HepG2 (cell line): ENCODE data around the gene CEP131. TPM values are rescaled to one million over a fixed set of nuclear protein-coding genes. Genes with fewer than 3 reads are reported as not detected.

Experiments
- CHD4 ChIP-seq: fragments of 200-600 bp; sonication (generic); IDR thresholded peaks from 2 replicates; pipeline ENCODE4 v1.7.0; 2017; ENCODE audit warnings: mild to moderate bottlenecking, low read length, borderline replicate concordance
- ELF1 ChIP-seq: sonication (generic); formaldehyde crosslinking; IDR thresholded peaks from 2 replicates; pipeline ENCODE4 v1.4.0; 2020; ENCODE audit warnings: missing genetic modification reagents
- GFI1 ChIP-seq: sonication (generic); formaldehyde crosslinking; IDR thresholded peaks from 2 replicates; pipeline ENCODE4 v1.5.0; 2020; ENCODE audit warnings: missing genetic modification reagents, mild to moderate bottlenecking, borderline replicate concordance
- KDM4B ChIP-seq: sonication (generic); formaldehyde crosslinking; IDR thresholded peaks from 2 replicates; pipeline ENCODE4 v1.4.0; 2020; ENCODE audit warnings: missing genetic modification reagents
- KMT2A ChIP-seq: sonication (generic); formaldehyde crosslinking; IDR thresholded peaks from 2 replicates; pipeline ENCODE4 v1.4.0; 2020; ENCODE audit warnings: missing genetic modification reagents
- TIGD3 ChIP-seq: sonication (generic); formaldehyde crosslinking; IDR thresholded peaks from 2 replicates; pipeline ENCODE4 v1.5.1; 2020; ENCODE audit warnings: mild to moderate bottlenecking, missing genetic modification reagents, borderline replicate concordance
- ZNF253 ChIP-seq: sonication (generic); formaldehyde crosslinking; IDR thresholded peaks from 2 replicates; pipeline ENCODE4 v1.8.0; 2022; ENCODE audit warnings: mild to moderate bottlenecking, missing genetic modification reagents, borderline replicate concordance
- ZNF543 ChIP-seq: sonication (generic); formaldehyde crosslinking; IDR thresholded peaks from 2 replicates; pipeline ENCODE4 v1.4.0; 2020; ENCODE audit warnings: mild to moderate bottlenecking, missing genetic modification reagents
- ZNF570 ChIP-seq: sonication (generic); formaldehyde crosslinking; IDR thresholded peaks from 2 replicates; pipeline ENCODE4 v1.4.0; 2020; ENCODE audit warnings: mild to moderate bottlenecking, missing genetic modification reagents, borderline replicate concordance
- ZNF607 ChIP-seq: sonication (generic); formaldehyde crosslinking; IDR thresholded peaks from 2 replicates; pipeline ENCODE4 v1.5.1; 2020; ENCODE audit warnings: missing genetic modification reagents, mild to moderate bottlenecking, borderline replicate concordance
- ZSCAN9 ChIP-seq: IDR thresholded peaks from 2 replicates; pipeline ENCODE4 v1.6.1; 2016; ENCODE audit warnings: borderline replicate concordance
- polyA plus RNA-seq, 8 experiments: library from polyadenylated mRNA; depleted of rRNA in 3 of 8; stranded (reverse) in 7 of 8; unstranded in 1 of 8; fragments of >200 nt; fragmentation: Illumina TruSeq in 4 of 8; extraction: Trizol in 4 of 8; gene quantifications; 2 replicates each; pipeline versions ENCODE4 v1.2.1 to v1.2.3, GENCODE V29; 2011 to 2016; ENCODE audit warnings: low read depth in 4 of 8, missing spikeins in 1 of 8, mixed read lengths in 1 of 8; ENCODE audit not compliant: insufficient read depth in 1 of 8
- total RNA-seq, 5 experiments: library from RNA; depleted of rRNA; stranded (reverse); fragments of >200 nt; fragmentation: Illumina TruSeq; extraction: Trizol; gene quantifications; 2 replicates each; pipeline ENCODE4 v1.2.3, GENCODE V29; 2016; ENCODE audit warnings: low read depth in 1 of 5
- TF ChIP-seq, protein P1 (sequence below): IDR thresholded peaks from 2 replicates; pipeline ENCODE4 v1.6.1; 2016; ENCODE audit warnings: control low read depth
- TF ChIP-seq, protein P2 (sequence below), 2 experiments: fragments of 450-650 bp in 1 of 2; sonication (generic) in 1 of 2; formaldehyde crosslinking in 1 of 2; IDR thresholded peaks; 2 replicates each; pipeline versions ENCODE4 v1.6.1 to v1.8.0; 2016 to 2022; ENCODE audit warnings: antibody characterized with exemption in 1 of 2, mild to moderate bottlenecking in 1 of 2, missing genetic modification reagents in 1 of 2
- TF ChIP-seq, protein P3 (sequence below): sonication (generic); formaldehyde crosslinking; IDR thresholded peaks from 2 replicates; pipeline ENCODE4 v1.8.0; 2022; ENCODE audit warnings: mild to moderate bottlenecking, missing genetic modification reagents, borderline replicate concordance

The CEP131 gene
- total and polyA plus RNA-seq, 2 of the 13 experiments (the other 11 are each of a cell fraction or from before 2014, with no cell fraction given) = 5.0 to 16.8 TPM

DNA sequence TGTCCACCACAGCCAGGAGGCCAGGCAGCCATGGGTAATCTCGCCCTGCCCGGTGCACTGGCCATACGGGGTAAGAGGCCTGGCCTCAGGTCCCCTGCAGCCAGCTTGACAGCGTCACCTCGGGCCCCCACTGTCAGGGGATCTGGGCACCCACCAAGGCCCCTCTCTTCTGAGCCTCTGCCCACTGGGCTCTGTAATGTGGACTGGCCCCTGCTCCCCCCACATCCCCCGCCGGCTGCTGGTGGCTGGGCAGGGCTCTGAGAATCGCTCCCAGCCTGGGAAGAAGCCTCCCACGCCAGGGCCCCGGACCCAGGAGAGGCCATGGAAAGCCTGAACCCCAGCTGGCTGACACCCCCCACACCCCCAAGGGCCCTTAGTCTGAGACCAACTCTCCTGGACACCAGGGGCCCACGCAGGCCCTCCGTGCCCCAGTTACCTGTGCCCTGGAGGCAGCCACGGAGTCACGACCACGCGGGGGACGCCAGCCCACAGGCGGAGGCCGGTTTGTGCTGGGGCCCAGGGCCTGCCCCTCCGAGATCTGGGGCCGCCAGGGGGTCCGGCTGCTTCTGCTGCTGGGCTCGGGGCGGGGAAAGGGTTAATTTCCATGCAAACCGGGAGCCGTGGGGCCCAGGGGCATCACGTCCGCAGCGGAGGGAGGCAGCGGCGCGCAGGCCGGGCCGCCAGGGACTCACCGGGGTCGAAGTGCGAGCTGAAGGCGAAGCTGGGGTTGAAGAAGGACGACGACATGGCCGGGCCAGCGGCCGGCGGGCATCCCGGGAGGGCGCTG is 57.3 kb downstream of the CEP131 start, which contains the start of gene PVALEF (continued):
- TF ChIP-seq, protein P1, sequence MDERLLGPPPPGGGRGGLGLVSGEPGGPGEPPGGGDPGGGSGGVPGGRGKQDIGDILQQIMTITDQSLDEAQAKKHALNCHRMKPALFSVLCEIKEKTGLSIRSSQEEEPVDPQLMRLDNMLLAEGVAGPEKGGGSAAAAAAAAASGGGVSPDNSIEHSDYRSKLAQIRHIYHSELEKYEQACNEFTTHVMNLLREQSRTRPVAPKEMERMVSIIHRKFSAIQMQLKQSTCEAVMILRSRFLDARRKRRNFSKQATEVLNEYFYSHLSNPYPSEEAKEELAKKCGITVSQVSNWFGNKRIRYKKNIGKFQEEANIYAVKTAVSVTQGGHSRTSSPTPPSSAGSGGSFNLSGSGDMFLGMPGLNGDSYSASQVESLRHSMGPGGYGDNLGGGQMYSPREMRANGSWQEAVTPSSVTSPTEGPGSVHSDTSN (CRISPR knock-in tag) = no peak
- TF ChIP-seq, protein P2, sequence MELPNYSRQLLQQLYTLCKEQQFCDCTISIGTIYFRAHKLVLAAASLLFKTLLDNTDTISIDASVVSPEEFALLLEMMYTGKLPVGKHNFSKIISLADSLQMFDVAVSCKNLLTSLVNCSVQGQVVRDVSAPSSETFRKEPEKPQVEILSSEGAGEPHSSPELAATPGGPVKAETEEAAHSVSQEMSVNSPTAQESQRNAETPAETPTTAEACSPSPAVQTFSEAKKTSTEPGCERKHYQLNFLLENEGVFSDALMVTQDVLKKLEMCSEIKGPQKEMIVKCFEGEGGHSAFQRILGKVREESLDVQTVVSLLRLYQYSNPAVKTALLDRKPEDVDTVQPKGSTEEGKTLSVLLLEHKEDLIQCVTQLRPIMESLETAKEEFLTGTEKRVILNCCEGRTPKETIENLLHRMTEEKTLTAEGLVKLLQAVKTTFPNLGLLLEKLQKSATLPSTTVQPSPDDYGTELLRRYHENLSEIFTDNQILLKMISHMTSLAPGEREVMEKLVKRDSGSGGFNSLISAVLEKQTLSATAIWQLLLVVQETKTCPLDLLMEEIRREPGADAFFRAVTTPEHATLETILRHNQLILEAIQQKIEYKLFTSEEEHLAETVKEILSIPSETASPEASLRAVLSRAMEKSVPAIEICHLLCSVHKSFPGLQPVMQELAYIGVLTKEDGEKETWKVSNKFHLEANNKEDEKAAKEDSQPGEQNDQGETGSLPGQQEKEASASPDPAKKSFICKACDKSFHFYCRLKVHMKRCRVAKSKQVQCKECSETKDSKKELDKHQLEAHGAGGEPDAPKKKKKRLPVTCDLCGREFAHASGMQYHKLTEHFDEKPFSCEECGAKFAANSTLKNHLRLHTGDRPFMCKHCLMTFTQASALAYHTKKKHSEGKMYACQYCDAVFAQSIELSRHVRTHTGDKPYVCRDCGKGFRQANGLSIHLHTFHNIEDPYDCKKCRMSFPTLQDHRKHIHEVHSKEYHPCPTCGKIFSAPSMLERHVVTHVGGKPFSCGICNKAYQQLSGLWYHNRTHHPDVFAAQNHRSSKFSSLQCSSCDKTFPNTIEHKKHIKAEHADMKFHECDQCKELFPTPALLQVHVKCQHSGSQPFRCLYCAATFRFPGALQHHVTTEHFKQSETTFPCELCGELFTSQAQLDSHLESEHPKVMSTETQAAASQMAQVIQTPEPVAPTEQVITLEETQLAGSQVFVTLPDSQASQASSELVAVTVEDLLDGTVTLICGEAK (IDR thresholded peaks at IDR 0.05) = no peak
- TF ChIP-seq, protein P2 (CRISPR knock-in tag; IDR thresholded peaks at IDR 0.05) = peak; percentile 37; the same call in 1 of the 2 replicates
- TF ChIP-seq CHD4 (no peak; the same call in 1 of the 2 replicates), TIGD3 (CRISPR knock-in tag) (no peak; the same call in 1 of the 2 replicates), ZNF543 (CRISPR knock-in tag) (no peak), KDM4B (CRISPR knock-in tag) (peak; percentile 19; the same call in 1 of the 2 replicates), ZNF570 (CRISPR knock-in tag) (no peak), ELF1 (CRISPR knock-in tag) (peak; percentile 17; the same call in 1 of the 2 replicates), GFI1 (CRISPR knock-in tag) (peak; percentile 59; the same call in 1 of the 2 replicates), ZSCAN9 (CRISPR knock-in tag) (0 out of 2 replicates have a peak, but pooled peaks have one; percentile 42), ZNF253 (CRISPR knock-in tag) (no peak), KMT2A (peak; percentile 71; the same call in 1 of the 2 replicates), ZNF607 (CRISPR knock-in tag) (peak; percentile 54; the same call in 1 of the 2 replicates)
- TF ChIP-seq, protein P3, sequence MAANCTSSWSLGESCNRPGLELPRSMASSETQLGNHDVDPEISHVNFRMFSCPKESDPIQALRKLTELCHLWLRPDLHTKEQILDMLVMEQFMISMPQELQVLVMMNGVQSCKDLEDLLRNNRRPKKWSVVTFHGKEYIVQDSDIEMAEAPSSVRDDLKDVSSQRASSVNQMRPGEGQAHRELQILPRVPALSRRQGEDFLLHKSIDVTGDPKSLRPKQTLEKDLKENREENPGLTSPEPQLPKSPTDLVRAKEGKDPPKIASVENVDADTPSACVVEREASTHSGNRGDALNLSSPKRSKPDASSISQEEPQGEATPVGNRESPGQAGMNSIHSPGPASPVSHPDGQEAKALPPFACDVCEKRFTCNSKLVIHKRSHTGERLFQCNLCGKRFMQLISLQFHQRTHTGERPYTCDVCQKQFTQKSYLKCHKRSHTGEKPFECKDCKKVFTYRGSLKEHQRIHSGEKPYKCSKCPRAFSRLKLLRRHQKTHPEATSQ (CRISPR knock-in tag) = no peak
